GM13977 (cell line): ENCODE measurements around the gene RIMBP2.

ENCODE experiments used
- DNase-seq: peaks from one replicate; pipeline ENCODE4 v3.0.0; 2012; ENCODE audit warnings: low spot score
- CTCF ChIP-seq: IDR thresholded peaks from 2 replicates; pipeline ENCODE4 v1.5.1; 2012; ENCODE audit warnings: mild to moderate bottlenecking, control low read depth; ENCODE audit not compliant: insufficient read depth; ENCODE audit errors: extremely low read depth, missing control alignments
- in situ Hi-C: fragments of 300-500 bp; cut with MboI; formaldehyde crosslinking; loops from one replicate; pipeline ENCODE4 v1.12.0; 2022; ENCODE audit warnings: low sequenced_read_pairs, low pct_unique_long_range_greater_than_20kb, mixed read lengths, inconsistent platforms; ENCODE audit not compliant: unreplicated experiment

Gene RIMBP2

GRCh38 chr12:130375296-130376287, 340.5 kb downstream of the RIMBP2 start:
- DNase-seq = no peak
- TF ChIP-seq CTCF = no peak
- in situ Hi-C loops = no loop called here

GRCh38 chr12:130374083-130374482, 342.0 kb downstream of the RIMBP2 start:
- in situ Hi-C loops = no loop called here
- no peak for TF ChIP-seq CTCF
- DNase-seq = no peak

GRCh38 chr12:130372936-130373335, 343.2 kb downstream of the RIMBP2 start:
- no peak for DNase-seq
- in situ Hi-C loops = no loop called here
- no peak for TF ChIP-seq CTCF

- in situ Hi-C loops = no loop called here
- no peak for TF ChIP-seq CTCF
- no peak for DNase-seq
Measured at GRCh38 chr12:130371296-130371695, 344.8 kb downstream of the RIMBP2 start.

GRCh38 chr12:130369816-130370215, 346.3 kb downstream of the RIMBP2 start:
- in situ Hi-C loops = no loop called here
- no peak for TF ChIP-seq CTCF
- DNase-seq = no peak

- in situ Hi-C loops = no loop called here
- TF ChIP-seq CTCF = no peak
- DNase-seq = no peak
Measured at GRCh38 chr12:130367523-130367922, 348.6 kb downstream of the RIMBP2 start.
